Testis (tissue), 3 donors: ENCODE measurements around the gene IER5L. TPM values are rescaled to one million over a fixed set of nuclear protein-coding genes. Genes with fewer than 3 reads are reported as not detected.
"Not testable (repeated sequence)": the region's sequence is repeated elsewhere in the genome, so short reads cannot be mapped to it uniquely, and the experiment has no call there.

Experiments
- DNase-seq: peaks from one replicate; pipeline ENCODE4 v3.0.0-alpha.2; 2019
- H3K27ac ChIP-seq, 2 donors: fragments of 200-600 bp; sonication (generic); one replicate each; pipeline ENCODE4 v1.5.1; 2019
- H3K27me3 ChIP-seq: fragments of 200-600 bp; sonication (generic); one replicate; pipeline ENCODE4 v1.5.1; 2019
- H3K36me3 ChIP-seq: fragments of 200-600 bp; sonication (generic); one replicate; pipeline ENCODE4 v1.5.1; 2017; ENCODE audit warnings: low read depth; ENCODE audit errors: missing control alignments
- H3K4me1 ChIP-seq: fragments of 200-600 bp; sonication (generic); one replicate; pipeline ENCODE4 v1.5.1; 2019
- H3K4me3 ChIP-seq, 2 donors: fragments of 200-600 bp; sonication (generic); one replicate each; pipeline ENCODE4 v1.5.1; 2017 to 2019
- H3K9me3 ChIP-seq: fragments of 200-600 bp; sonication (generic); one replicate; pipeline ENCODE4 v1.5.1; 2017
- CTCF ChIP-seq, 3 experiments: fragments of 450-650 bp in 2 of 3; fragments of 200-600 bp in 1 of 3; sonication (generic) in 1 of 3; IDR thresholded peaks; one replicate each; pipeline ENCODE4 v1.5.1; 2016 to 2019; ENCODE audit warnings: antibody characterized with exemption in 3 of 3, mild to moderate bottlenecking in 2 of 3, moderate library complexity in 1 of 3
- POLR2A ChIP-seq: fragments of 450-650 bp; IDR thresholded peaks from one replicate; pipeline ENCODE4 v1.6.1; 2017; ENCODE audit warnings: antibody characterized with exemption, mild to moderate bottlenecking, moderate library complexity
- WGBS, 2 donors: methylation state at CpG; one replicate each; pipeline ENCODE4 v1.1.5; 2018; 5-methylcytosine and 5-hydroxymethylcytosine counted together
- intact Hi-C: fragments of 100-400 bp; cut with DNase I; formaldehyde crosslinking; loops from one replicate; pipeline ENCODE4 v1.15.1; 2023; ENCODE audit warnings: low total_unique reads
- polyA plus RNA-seq: library from polyadenylated mRNA; stranded (reverse); fragments of 350-450 nt; fragmentation: Illumina TruSeq; extraction: RNeasy Lipid Tissue Mini Kit (QIAGEN cat#74804); gene quantifications from one replicate; pipeline ENCODE4 v1.2.3, GENCODE V29; 2014; ENCODE audit warnings: low read depth, low replicate concordance; ENCODE audit not compliant: insufficient read depth
- total RNA-seq, 2 donors: library from RNA; depleted of rRNA; stranded (reverse); fragments of >200 nt; gene quantifications; one replicate each; pipeline ENCODE4 v1.2.3, GENCODE V29; 2016

Gene IER5L
- total and polyA plus RNA-seq, 3 donors from 2014 or later, result 4.8 to 25.4 (median 12.6) TPM

GRCh38 chr9:129194221-129194620 lies 16.2 kb upstream of the IER5L start:
- intact Hi-C loops, result no loop called here
- Histone ChIP-seq H3K36me3 (no peaks in the 10 kb centered on the region), H3K4me3 (no peak overlapping the region), H3K4me1 (peaks cover 14% of the 10 kb centered on the region), H3K27ac (no peak overlapping the region), H3K27me3 (no peaks in the 10 kb centered on the region), H3K9me3 (no peaks in the 10 kb centered on the region)
- TF ChIP-seq CTCF (IDR thresholded peaks at IDR 0.05) (no peak), POLR2A (no peak)
- DNase-seq, result no peak
- WGBS, 2 donors, result 73 to 76% methylated on average over 3 of the region's 3 CpGs

GRCh38 chr9:129193655-129194054 lies 15.6 kb upstream of the IER5L start:
- H3K4me3 ChIP-seq, result no peak overlapping the region
- WGBS, 2 donors, result 80 to 86% methylated on average over 6 to 7 of the region's 7 CpGs
- TF ChIP-seq CTCF (IDR thresholded peaks at IDR 0.05), result no peak
- TF ChIP-seq POLR2A, result no peak
- intact Hi-C loops, result no loop called here
- no peaks in the 10 kb centered on the region for H3K9me3 ChIP-seq
- peaks cover 10% of the 10 kb centered on the region for H3K4me1 ChIP-seq
- H3K27me3 ChIP-seq, result no peaks in the 10 kb centered on the region
- H3K27ac ChIP-seq, result no peak overlapping the region
- no peaks in the 10 kb centered on the region for H3K36me3 ChIP-seq
- no peak for DNase-seq

GRCh38 chr9:129191234-129191633 lies 13.2 kb upstream of the IER5L start:
- Histone ChIP-seq H3K9me3 (no peaks in the 10 kb centered on the region), H3K36me3 (no peaks in the 10 kb centered on the region), H3K4me3 (no peak overlapping the region), H3K4me1 (no peaks in the 10 kb centered on the region), H3K27ac (no peak overlapping the region), H3K27me3 (no peaks in the 10 kb centered on the region)
- intact Hi-C loops, result no loop called here
- no peak for DNase-seq
- 90 to 92% methylated on average over 7 of the region's 7 CpGs for WGBS, 2 donors
- no peak for TF ChIP-seq CTCF (IDR thresholded peaks at IDR 0.05)
- no peak for TF ChIP-seq POLR2A

GRCh38 chr9:129189971-129190370 lies 11.9 kb upstream of the IER5L start:
- H3K27ac ChIP-seq, H3K27me3 ChIP-seq, DNase-seq, H3K4me1 ChIP-seq, H3K4me3 ChIP-seq, H3K36me3 ChIP-seq, intact Hi-C loops, H3K9me3 ChIP-seq: not testable (repeated sequence)
- WGBS, 2 donors, result 96 to 98% methylated on average over 8 of the region's 8 CpGs

GRCh38 chr9:129187042-129187441 lies 9.0 kb upstream of the IER5L start:
- DNase-seq, result no peak
- Histone ChIP-seq H3K4me3 (no peak overlapping the region), H3K27me3 (no peaks in the 10 kb centered on the region), H3K27ac (no peak overlapping the region), H3K4me1 (peaks cover 8% of the 10 kb centered on the region), H3K36me3 (no peaks in the 10 kb centered on the region), H3K9me3 (no peaks in the 10 kb centered on the region)
- WGBS, 2 donors, result 78 to 100% methylated on average over 1 of the region's 1 CpG
- intact Hi-C loops, result no loop called here
- no peak for TF ChIP-seq POLR2A
- no peak for TF ChIP-seq CTCF (IDR thresholded peaks at IDR 0.05)
